HG03520 (cell line): ENCODE measurements around the gene SLC16A7.
"Not testable (repeated sequence)": the region's sequence is repeated elsewhere in the genome, so short reads cannot be mapped to it uniquely, and the experiment has no call there.

Source experiments
- ATAC-seq: cut with Tn5 transposase; IDR thresholded peaks from one replicate; pipeline ENCODE4 v1.9.1; 2021; ENCODE audit warnings: mild to moderate bottlenecking, moderate library complexity; ENCODE audit not compliant: unreplicated experiment

SLC16A7 gene

GRCh38 chr12:59734371-59734770, 138.5 kb downstream of the SLC16A7 start:
- ATAC-seq = no peak

GRCh38 chr12:59735231-59735630, 139.4 kb downstream of the SLC16A7 start:
- no peak for ATAC-seq

GRCh38 chr12:59736359-59736758, 140.5 kb downstream of the SLC16A7 start:
- ATAC-seq = no peak

- no peak for ATAC-seq
Observed at GRCh38 chr12:59736786-59737185, 141.0 kb downstream of the SLC16A7 start.

- no peak for ATAC-seq
Observed at GRCh38 chr12:59737725-59738463, 142.1 kb downstream of the SLC16A7 start.

GRCh38 chr12:59742841-59743240, 147.0 kb downstream of the SLC16A7 start:
- ATAC-seq = no peak

- no peak for ATAC-seq
Observed at GRCh38 chr12:59744564-59744963, 148.7 kb downstream of the SLC16A7 start.

GRCh38 chr12:59751091-59751490, 155.3 kb downstream of the SLC16A7 start:
- ATAC-seq = not testable (repeated sequence)

- no peak for ATAC-seq
Observed at GRCh38 chr12:59761542-59761941, 165.7 kb downstream of the SLC16A7 start.

GRCh38 chr12:59763835-59764234, 168.0 kb downstream of the SLC16A7 start:
- no peak for ATAC-seq

GRCh38 chr12:59768031-59768430, 172.2 kb downstream of the SLC16A7 start:
- no peak for ATAC-seq

- ATAC-seq = no peak
Observed at GRCh38 chr12:59780605-59781135, 184.8 kb downstream of the SLC16A7 start.

- ATAC-seq = no peak
Observed at GRCh38 chr12:59787610-59788009, 191.8 kb downstream of the SLC16A7 start.

GRCh38 chr12:59792647-59793046, 196.8 kb downstream of the SLC16A7 start:
- no peak for ATAC-seq

GRCh38 chr12:59803735-59804134, 207.9 kb downstream of the SLC16A7 start:
- no peak for ATAC-seq

GRCh38 chr12:59808317-59808910, 212.6 kb downstream of the SLC16A7 start:
- peak; percentile 84 for ATAC-seq

- ATAC-seq = no peak
Observed at GRCh38 chr12:59811991-59812390, 216.2 kb downstream of the SLC16A7 start.

GRCh38 chr12:59812716-59813115, 216.9 kb downstream of the SLC16A7 start:
- ATAC-seq = no peak

GRCh38 chr12:59820594-59821011, 224.8 kb downstream of the SLC16A7 start:
- no peak for ATAC-seq

GRCh38 chr12:59823567-59823966, 227.7 kb downstream of the SLC16A7 start:
- no peak for ATAC-seq

- no peak for ATAC-seq
Observed at GRCh38 chr12:59827767-59828166, 231.9 kb downstream of the SLC16A7 start.

- no peak for ATAC-seq
Observed at GRCh38 chr12:59828521-59828920, 232.7 kb downstream of the SLC16A7 start.
